ENCODE results near the gene MTA2.
"Not testable (repeated sequence)": the region's sequence is repeated elsewhere in the genome, so short reads cannot be mapped to it uniquely, and the experiment has no call there.

DNA sequence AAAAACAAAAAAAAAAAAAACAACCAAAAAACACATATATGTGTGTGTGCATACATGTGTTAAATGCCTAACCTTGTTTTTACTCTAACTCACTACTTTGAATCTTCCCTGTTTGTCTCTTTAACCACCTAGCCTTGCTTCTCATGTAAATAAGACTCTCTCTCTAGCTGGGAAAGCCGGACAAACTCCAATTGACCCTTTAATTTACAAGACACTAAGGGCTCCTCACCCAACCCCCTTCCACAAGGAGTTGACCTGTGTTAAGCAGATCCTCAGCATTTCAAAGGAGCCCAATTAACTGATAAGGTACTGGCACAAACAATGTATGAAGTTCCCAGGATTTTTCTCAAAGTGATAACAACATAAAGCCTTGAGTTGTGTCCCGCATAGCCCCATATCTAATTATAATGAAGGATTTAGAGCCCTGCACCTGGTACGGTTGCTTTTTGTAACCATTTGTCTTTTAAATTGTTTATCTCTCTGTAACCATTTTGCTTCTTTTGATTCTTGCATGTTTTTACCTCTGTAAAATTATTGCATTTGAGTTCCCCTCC, 39.9 kb downstream of the MTA2 start:
- TF ChIP-seq CTCF (IDR thresholded peaks at IDR 0.05); EZH2 (IDR thresholded peaks at IDR 0.05; ENCODE audit: borderline replicate concordance, insufficient read depth, low read depth, low read length, poor library complexity, severe bottlenecking): not testable (repeated sequence)

Data from B cell (primary cell).